HEK293 (cell line): Measurements from ENCODE around the gene ARHGAP6.

Experiments used
- CTCF ChIA-PET: fragments of 350-600 bp; formaldehyde crosslinking; extraction: SDS; loops from one replicate; lab custom pipeline; 2021; ENCODE audit warnings: antibody characterized with exemption; lab: Yijun Ruan, JAX
- POLR2A ChIA-PET: fragments of 300-600 bp; formaldehyde crosslinking; extraction: SDS; loops from one replicate; lab custom pipeline; 2020; ENCODE audit warnings: antibody characterized with exemption, inconsistent platforms; lab: Yijun Ruan, JAX
- H3K27ac ChIP-seq: fragments of 200-500 bp; sonication (Bioruptor generic); 2 replicates; pipeline ENCODE4 v1.5.1; 2014; ENCODE audit warnings: low read depth, low read length, control low read depth, inconsistent platforms; ENCODE audit errors: extremely low read depth
- H3K36me3 ChIP-seq, 2 experiments: fragments of 200-500 bp in 1 of 2; sonication (Bioruptor generic) in 1 of 2; 1 replicate in 1 of 2; 2 replicates in 1 of 2; pipeline ENCODE4 v1.5.1; 2014 to 2017; ENCODE audit warnings: inconsistent platforms in 2 of 2, low read length in 2 of 2; ENCODE audit not compliant: control insufficient read depth in 2 of 2, insufficient read depth in 1 of 2
- H3K4me1 ChIP-seq: fragments of 200-500 bp; sonication (Bioruptor generic); 2 replicates; pipeline ENCODE4 v1.5.1; 2014; ENCODE audit warnings: mild to moderate bottlenecking, low read length, inconsistent platforms; ENCODE audit not compliant: control insufficient read depth, insufficient read depth
- H3K4me3 ChIP-seq: 2 replicates; pipeline ENCODE4 v1.5.1; 2011; ENCODE audit warnings: low read depth, mild to moderate bottlenecking, control low read depth, low read length, moderate library complexity
- H3K9me3 ChIP-seq: fragments of 200-500 bp; sonication (Bioruptor generic); 2 replicates; pipeline ENCODE4 v1.5.1; 2014; ENCODE audit warnings: low read depth, low read length, inconsistent platforms; ENCODE audit not compliant: control insufficient read depth, insufficient read depth
- ATF2 ChIP-seq: fragments of 450-650 bp; formaldehyde crosslinking; IDR thresholded peaks from 2 replicates; pipeline ENCODE4 v1.5.1; 2016; ENCODE audit warnings: missing biosample characterization, missing genetic modification characterization, low read depth
- BCL11B ChIP-seq: fragments of 450-650 bp; formaldehyde crosslinking; IDR thresholded peaks from 2 replicates; pipeline ENCODE4 v1.5.1; 2016; ENCODE audit warnings: low read depth, missing biosample characterization, missing genetic modification characterization
- GLI2 ChIP-seq: fragments of 450-650 bp; formaldehyde crosslinking; IDR thresholded peaks from 2 replicates; pipeline ENCODE4; 2017; ENCODE audit warnings: missing biosample characterization, missing genetic modification characterization, low read depth, borderline replicate concordance
- HOXC10 ChIP-seq: sonication (generic); formaldehyde crosslinking; IDR thresholded peaks from 2 replicates; pipeline ENCODE4 v1.8.1; 2023; ENCODE audit warnings: mild to moderate bottlenecking, missing genetic modification reagents
- INSM2 ChIP-seq: fragments of 450-650 bp; formaldehyde crosslinking; IDR thresholded peaks from 2 replicates; pipeline ENCODE4 v1.5.1; 2016; ENCODE audit warnings: missing biosample characterization, missing genetic modification characterization
- KLF7 ChIP-seq: fragments of 450-650 bp; formaldehyde crosslinking; IDR thresholded peaks from 2 replicates; pipeline ENCODE4 v1.5.1; 2016; ENCODE audit warnings: missing biosample characterization, missing genetic modification characterization, borderline replicate concordance
- SCRT2 ChIP-seq: fragments of 450-650 bp; formaldehyde crosslinking; IDR thresholded peaks from 2 replicates; pipeline ENCODE4 v1.5.1; 2016; ENCODE audit warnings: missing biosample characterization, missing genetic modification characterization
- TRIM28 ChIP-seq: IDR thresholded peaks from 2 replicates; pipeline ENCODE4 v1.6.1; 2011; ENCODE audit warnings: low read length, control low read depth, borderline replicate concordance
- YY1 ChIP-seq: fragments of 450-650 bp; formaldehyde crosslinking; IDR thresholded peaks from 2 replicates; pipeline ENCODE4 v1.5.1; 2018; ENCODE audit warnings: missing biosample characterization, missing genetic modification characterization
- ZBTB8A ChIP-seq: fragments of 450-650 bp; formaldehyde crosslinking; IDR thresholded peaks from 2 replicates; pipeline ENCODE4 v1.5.1; 2016; ENCODE audit warnings: missing biosample characterization, missing genetic modification characterization
- ZNF114 ChIP-seq: fragments of 450-650 bp; formaldehyde crosslinking; IDR thresholded peaks from 2 replicates; pipeline ENCODE4 v1.5.0; 2017; ENCODE audit warnings: missing biosample characterization, missing genetic modification characterization
- ZNF138 ChIP-seq: fragments of 450-650 bp; formaldehyde crosslinking; IDR thresholded peaks from 2 replicates; pipeline ENCODE4 v1.5.1; 2016; ENCODE audit warnings: missing biosample characterization, missing genetic modification characterization, borderline replicate concordance
- ZNF174 ChIP-seq: fragments of 450-650 bp; formaldehyde crosslinking; IDR thresholded peaks from 2 replicates; pipeline ENCODE4 v1.5.0; 2017; ENCODE audit warnings: missing biosample characterization, mild to moderate bottlenecking, missing genetic modification characterization
- ZNF184 ChIP-seq: fragments of 450-650 bp; IDR thresholded peaks from 2 replicates; pipeline ENCODE4 v1.5.1; 2018; ENCODE audit warnings: missing biosample characterization, mild to moderate bottlenecking, missing genetic modification characterization
- ZNF2 ChIP-seq: fragments of 450-650 bp; formaldehyde crosslinking; IDR thresholded peaks from 2 replicates; pipeline ENCODE4 v1.5.1; 2016; ENCODE audit warnings: missing biosample characterization, missing genetic modification characterization
- ZNF26 ChIP-seq: fragments of 450-650 bp; formaldehyde crosslinking; IDR thresholded peaks from 2 replicates; pipeline ENCODE4 v1.5.1; 2016; ENCODE audit warnings: missing biosample characterization, missing genetic modification characterization
- ZNF341 ChIP-seq: fragments of 450-650 bp; formaldehyde crosslinking; IDR thresholded peaks from 2 replicates; pipeline ENCODE4; 2016; ENCODE audit warnings: low read depth, missing biosample characterization, missing genetic modification characterization
- ZNF423 ChIP-seq: fragments of 450-650 bp; formaldehyde crosslinking; IDR thresholded peaks from 2 replicates; pipeline ENCODE4 v1.5.1; 2016; ENCODE audit warnings: missing biosample characterization, missing genetic modification characterization
- ZNF530 ChIP-seq: fragments of 450-650 bp; formaldehyde crosslinking; IDR thresholded peaks from 2 replicates; pipeline ENCODE4 v1.5.1; 2016; ENCODE audit warnings: low read depth, missing biosample characterization, missing genetic modification characterization
- ZNF701 ChIP-seq: fragments of 450-650 bp; formaldehyde crosslinking; IDR thresholded peaks from 2 replicates; pipeline ENCODE4 v1.5.1; 2016; ENCODE audit warnings: missing biosample characterization, missing genetic modification characterization
- TF ChIP-seq, protein P1 (sequence below): fragments of 450-650 bp; formaldehyde crosslinking; conservative IDR thresholded peaks from 2 replicates; pipeline ENCODE4 v1.5.1; 2016; ENCODE audit warnings: low read depth, missing biosample characterization, missing genetic modification characterization

ARHGAP6 gene

GRCh38 chrX:11351375-11352295, 314.1 kb downstream of the ARHGAP6 start (continued):
- TF ChIP-seq ZNF138 (tag by site-specific recombination) (no peak), ZNF26 (tag by site-specific recombination) (no peak), INSM2 (tag by site-specific recombination) (no peak), ZNF701 (tag by site-specific recombination) (no peak), TRIM28 (no peak)

- no peaks in the 10 kb centered on the region for H3K9me3 ChIP-seq
- H3K4me3 ChIP-seq: no peak overlapping the region
- ChIA-PET POLR2A (no interaction called here), CTCF (no interaction called here)
- TF ChIP-seq ZBTB8A (no peak), ZNF701 (tag by site-specific recombination) (no peak), BCL11B (no peak), YY1 (tag by site-specific recombination) (no peak), ATF2 (tag by site-specific recombination) (no peak), ZNF341 (tag by site-specific recombination) (no peak), ZNF174 (tag by site-specific recombination) (no peak), KLF7 (tag by site-specific recombination) (no peak), SCRT2 (tag by site-specific recombination) (no peak), HOXC10 (CRISPR knock-in tag) (no peak), GLI2 (no peak), ZNF2 (tag by site-specific recombination) (no peak), ZNF530 (tag by site-specific recombination) (no peak), ZNF184 (tag by site-specific recombination) (no peak), ZNF114 (tag by site-specific recombination) (no peak), ZNF423 (tag by site-specific recombination) (no peak)
- TF ChIP-seq, protein P1, sequence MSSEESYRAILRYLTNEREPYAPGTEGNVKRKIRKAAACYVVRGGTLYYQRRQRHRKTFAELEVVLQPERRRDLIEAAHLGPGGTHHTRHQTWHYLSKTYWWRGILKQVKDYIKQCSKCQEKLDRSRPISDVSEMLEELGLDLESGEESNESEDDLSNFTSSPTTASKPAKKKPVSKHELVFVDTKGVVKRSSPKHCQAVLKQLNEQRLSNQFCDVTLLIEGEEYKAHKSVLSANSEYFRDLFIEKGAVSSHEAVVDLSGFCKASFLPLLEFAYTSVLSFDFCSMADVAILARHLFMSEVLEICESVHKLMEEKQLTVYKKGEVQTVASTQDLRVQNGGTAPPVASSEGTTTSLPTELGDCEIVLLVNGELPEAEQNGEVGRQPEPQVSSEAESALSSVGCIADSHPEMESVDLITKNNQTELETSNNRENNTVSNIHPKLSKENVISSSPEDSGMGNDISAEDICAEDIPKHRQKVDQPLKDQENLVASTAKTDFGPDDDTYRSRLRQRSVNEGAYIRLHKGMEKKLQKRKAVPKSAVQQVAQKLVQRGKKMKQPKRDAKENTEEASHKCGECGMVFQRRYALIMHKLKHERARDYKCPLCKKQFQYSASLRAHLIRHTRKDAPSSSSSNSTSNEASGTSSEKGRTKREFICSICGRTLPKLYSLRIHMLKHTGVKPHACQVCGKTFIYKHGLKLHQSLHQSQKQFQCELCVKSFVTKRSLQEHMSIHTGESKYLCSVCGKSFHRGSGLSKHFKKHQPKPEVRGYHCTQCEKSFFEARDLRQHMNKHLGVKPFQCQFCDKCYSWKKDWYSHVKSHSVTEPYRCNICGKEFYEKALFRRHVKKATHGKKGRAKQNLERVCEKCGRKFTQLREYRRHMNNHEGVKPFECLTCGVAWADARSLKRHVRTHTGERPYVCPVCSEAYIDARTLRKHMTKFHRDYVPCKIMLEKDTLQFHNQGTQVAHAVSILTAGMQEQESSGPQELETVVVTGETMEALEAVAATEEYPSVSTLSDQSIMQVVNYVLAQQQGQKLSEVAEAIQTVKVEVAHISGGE (tag by site-specific recombination): no peak
- no peak overlapping the region for H3K27ac ChIP-seq
- no peaks in the 10 kb centered on the region for H3K36me3 ChIP-seq
- H3K4me1 ChIP-seq: no peaks in the 10 kb centered on the region
Observed at GRCh38 chrX:11349661-11350337, 315.9 kb downstream of the ARHGAP6 start.
